ENCODE data around the gene CNDP2. TPM values are rescaled to one million over a fixed set of nuclear protein-coding genes. Genes with fewer than 3 reads are reported as not detected.

CNDP2 gene
- total and polyA plus RNA-seq, 2 donors (not counting 1 experiment from before 2014, with no cell fraction given): 121 to 182 TPM

GRCh38 chr18:74513149-74513882, 17.2 kb downstream of the CNDP2 start:
- H3K27me3 ChIP-seq (replicated peaks in 1 of 4; ENCODE audit: control extremely low read depth in 1 of 4, control insufficient read depth in 3 of 4, insufficient read depth in 4 of 4, low read length in 3 of 4): no peaks in the 10 kb centered on the region
- H3K27ac Mint-ChIP-seq: no peak overlapping the region
- peaks cover 51% of the 10 kb centered on the region for H3K79me2 ChIP-seq (ENCODE audit: control insufficient read depth, insufficient read depth, low read length)
- WGBS (ENCODE audit: insufficient coverage): 94% methylated on average over 23 of the region's 27 CpGs
- ATAC-seq (ENCODE audit: low read depth) (no peak), DNase-seq (no peak)
- H3K4me3 ChIP-seq (ENCODE audit: control extremely low read depth in 1 of 5, extremely low read depth in 1 of 5, insufficient read depth in 1 of 5, low read depth in 2 of 5, low read length in 4 of 5): no peak overlapping the region
- H3K9me3 ChIP-seq (ENCODE audit: control extremely low read depth in 1 of 3, control insufficient read depth in 2 of 3, insufficient read depth in 1 of 3, low read length in 2 of 3): no peaks in the 10 kb centered on the region
- no peaks in the 10 kb centered on the region for H3K4me1 ChIP-seq (ENCODE audit: control insufficient read depth in 2 of 2, insufficient read depth in 2 of 2, low read length in 2 of 2)
- TF ChIP-seq CTCF (IDR thresholded peaks at IDR 0.05) (no peak), EZH2 (IDR thresholded peaks at IDR 0.05; ENCODE audit: borderline replicate concordance, insufficient read depth, low read depth, low read length, poor library complexity, severe bottlenecking) (no peak)
- no peak overlapping the region for H3K4me3 Mint-ChIP-seq
- no peak overlapping the region for H3K4me2 ChIP-seq (replicated peaks; ENCODE audit: low read depth, low read length, poor library complexity, severe bottlenecking)
- no peak overlapping the region for H3K27ac ChIP-seq (ENCODE audit: low read length in 2 of 2)
- intact Hi-C loops (cut with micrococcal nuclease): no loop called here
- peaks cover 9 to 95% of the 10 kb centered on the region in 2 experiments for H3K36me3 ChIP-seq (replicated peaks in 1 of 2; ENCODE audit: control extremely low read depth in 1 of 2, control insufficient read depth in 1 of 2, extremely low read depth in 1 of 2, insufficient read depth in 2 of 2, low read length in 1 of 2)
- no peaks in the 10 kb centered on the region for H3K27me3 Mint-ChIP-seq
- peaks cover 71% of the 10 kb centered on the region for H4K20me1 ChIP-seq (ENCODE audit: control insufficient read depth, insufficient read depth, low read length, poor library complexity, severe bottlenecking)
- no peaks in the 10 kb centered on the region for H3K9me3 Mint-ChIP-seq (ENCODE audit: insufficient read depth)
- POLR2A ChIA-PET: no interaction called here
- no peak overlapping the region for H3K9ac ChIP-seq (ENCODE audit: low read length)
- H3K4me1 Mint-ChIP-seq: no peaks in the 10 kb centered on the region
- no peak overlapping the region for H2AFZ ChIP-seq (ENCODE audit: insufficient read depth, low read depth, low read length, poor library complexity, severe bottlenecking)
- CTCF ChIA-PET: interaction anchor here (1.1 kb wide), 1 partner anchor 14 kb away, joined by 3 read pairs; no protein-coding TSS in a partner anchor

DNA sequence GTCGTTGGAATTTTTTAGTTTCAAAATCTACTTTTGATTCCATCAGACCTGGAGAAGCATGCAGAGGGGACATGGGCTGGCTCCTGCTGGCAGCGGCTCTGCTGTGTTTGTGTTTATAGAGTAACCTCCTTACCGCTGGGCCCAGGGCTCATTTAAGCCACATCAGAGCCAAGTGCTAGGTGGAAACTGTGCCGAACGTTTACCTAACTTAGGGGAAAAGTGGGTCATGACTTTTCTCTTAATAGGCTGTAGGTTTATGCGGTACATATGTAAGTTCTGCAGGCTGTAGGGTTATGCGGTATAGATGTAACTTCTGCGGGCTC, 17.7 kb downstream of the CNDP2 start:
- TF ChIP-seq CTCF (IDR thresholded peaks at IDR 0.05): no peak
- no peak for TF ChIP-seq EZH2 (IDR thresholded peaks at IDR 0.05; ENCODE audit: borderline replicate concordance, insufficient read depth, low read depth, low read length, poor library complexity, severe bottlenecking)

More for the DNA sequence above, 17.7 kb downstream of the CNDP2 start:
- POLR2A ChIA-PET: no interaction called here
- H2AFZ ChIP-seq (ENCODE audit: insufficient read depth, low read depth, low read length, poor library complexity, severe bottlenecking): no peak overlapping the region
- H4K20me1 ChIP-seq (ENCODE audit: control insufficient read depth, insufficient read depth, low read length, poor library complexity, severe bottlenecking): peaks cover 66% of the 10 kb centered on the region
- H3K9ac ChIP-seq (ENCODE audit: low read length): no peak overlapping the region
- no peaks in the 10 kb centered on the region for H3K27me3 ChIP-seq (replicated peaks in 1 of 4; ENCODE audit: control extremely low read depth in 1 of 4, control insufficient read depth in 3 of 4, insufficient read depth in 4 of 4, low read length in 3 of 4)
- WGBS (ENCODE audit: insufficient coverage): 100% methylated on average over 7 of the region's 8 CpGs
- intact Hi-C loops (cut with micrococcal nuclease): no loop called here
- Mint-ChIP-seq H3K9me3 (ENCODE audit: insufficient read depth) (no peaks in the 10 kb centered on the region), H3K27me3 (no peaks in the 10 kb centered on the region), H3K27ac (no peak overlapping the region), H3K4me3 (no peak overlapping the region), H3K4me1 (no peaks in the 10 kb centered on the region)
- no peak overlapping the region for H3K4me3 ChIP-seq (ENCODE audit: control extremely low read depth in 1 of 5, extremely low read depth in 1 of 5, insufficient read depth in 1 of 5, low read depth in 2 of 5, low read length in 4 of 5)
- no peak for DNase-seq
- no peaks in the 10 kb centered on the region for H3K4me1 ChIP-seq (ENCODE audit: control insufficient read depth in 2 of 2, insufficient read depth in 2 of 2, low read length in 2 of 2)
- H3K36me3 ChIP-seq (replicated peaks in 1 of 2; ENCODE audit: control extremely low read depth in 1 of 2, control insufficient read depth in 1 of 2, extremely low read depth in 1 of 2, insufficient read depth in 2 of 2, low read length in 1 of 2): peaks cover 9 to 94% of the 10 kb centered on the region in 2 experiments
- H3K4me2 ChIP-seq (replicated peaks; ENCODE audit: low read depth, low read length, poor library complexity, severe bottlenecking): no peak overlapping the region
- peaks cover 46% of the 10 kb centered on the region for H3K79me2 ChIP-seq (ENCODE audit: control insufficient read depth, insufficient read depth, low read length)
- no peak for ATAC-seq (ENCODE audit: low read depth)
- CTCF ChIA-PET: no interaction called here
- no peak overlapping the region for H3K27ac ChIP-seq (ENCODE audit: low read length in 2 of 2)
- no peaks in the 10 kb centered on the region for H3K9me3 ChIP-seq (ENCODE audit: control extremely low read depth in 1 of 3, control insufficient read depth in 2 of 3, insufficient read depth in 1 of 3, low read length in 2 of 3)

All from B cell (primary cell).